ENCODE measurements around the gene LAD1.

Gene LAD1

DNA sequence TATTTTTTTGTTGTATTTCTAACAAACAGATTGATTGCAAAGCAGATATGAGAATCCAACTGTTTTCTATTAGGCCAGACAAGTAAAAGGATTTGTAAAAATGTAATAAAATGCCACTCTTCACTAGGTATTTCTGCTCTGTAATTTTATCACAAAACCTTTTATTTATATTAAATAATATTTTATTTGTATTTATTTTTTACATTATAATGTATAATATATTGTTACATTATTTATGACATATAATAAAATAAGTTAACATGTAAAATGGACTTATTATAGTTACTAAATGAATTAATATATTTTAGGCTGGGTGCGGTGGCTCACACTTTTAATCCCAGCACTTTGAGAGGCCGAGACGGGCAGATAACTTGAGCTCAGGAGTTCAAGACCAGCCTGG, 35.1 kb upstream of the LAD1 start:
- no peak for TF ChIP-seq CTCF (conservative IDR thresholded peaks at IDR 0.05)
- H3K27ac ChIP-seq: no peak overlapping the region

DNA sequence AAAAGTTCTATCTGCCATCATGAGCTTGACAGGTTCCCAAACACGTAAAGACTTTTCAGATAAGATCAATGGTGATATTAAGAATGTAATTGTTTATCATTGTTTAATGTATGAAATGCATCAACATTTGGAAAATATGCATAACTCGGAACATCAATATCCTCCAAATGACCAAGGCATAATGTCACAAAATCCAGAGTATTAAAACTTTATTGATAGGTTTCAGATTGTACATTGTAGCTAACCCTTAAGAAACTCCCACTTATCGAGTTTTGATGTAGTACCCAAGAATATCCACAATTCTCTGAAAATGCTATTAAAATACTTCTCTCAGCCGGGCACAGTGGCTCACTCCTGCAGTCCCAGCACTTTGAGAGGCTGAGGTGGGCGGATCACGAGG, 34.5 kb upstream of the LAD1 start:
- no peak overlapping the region for H3K27ac ChIP-seq
- TF ChIP-seq CTCF (conservative IDR thresholded peaks at IDR 0.05): no peak

DNA sequence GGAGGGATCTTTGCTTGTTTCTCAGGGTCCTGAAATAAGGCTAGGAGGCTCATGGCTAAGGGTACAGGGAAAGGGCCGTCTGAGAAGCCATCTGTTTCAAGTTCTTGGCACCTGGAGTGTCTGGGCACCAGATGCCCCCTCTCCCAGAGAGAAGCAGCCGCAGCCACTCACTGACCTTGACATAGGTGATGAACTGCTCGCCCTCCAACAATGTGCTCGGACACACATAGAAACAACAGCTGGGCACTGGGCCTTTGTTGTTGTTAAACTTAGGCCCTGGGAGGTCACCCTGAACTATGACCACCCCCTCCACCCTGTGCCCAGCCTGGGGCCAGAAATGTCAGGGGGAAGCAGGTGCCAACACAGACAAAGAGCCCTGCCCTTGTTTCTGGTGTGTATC, 31.7 kb upstream of the LAD1 start:
- no peak for TF ChIP-seq CTCF (conservative IDR thresholded peaks at IDR 0.05)
- no peak overlapping the region for H3K27ac ChIP-seq

DNA sequence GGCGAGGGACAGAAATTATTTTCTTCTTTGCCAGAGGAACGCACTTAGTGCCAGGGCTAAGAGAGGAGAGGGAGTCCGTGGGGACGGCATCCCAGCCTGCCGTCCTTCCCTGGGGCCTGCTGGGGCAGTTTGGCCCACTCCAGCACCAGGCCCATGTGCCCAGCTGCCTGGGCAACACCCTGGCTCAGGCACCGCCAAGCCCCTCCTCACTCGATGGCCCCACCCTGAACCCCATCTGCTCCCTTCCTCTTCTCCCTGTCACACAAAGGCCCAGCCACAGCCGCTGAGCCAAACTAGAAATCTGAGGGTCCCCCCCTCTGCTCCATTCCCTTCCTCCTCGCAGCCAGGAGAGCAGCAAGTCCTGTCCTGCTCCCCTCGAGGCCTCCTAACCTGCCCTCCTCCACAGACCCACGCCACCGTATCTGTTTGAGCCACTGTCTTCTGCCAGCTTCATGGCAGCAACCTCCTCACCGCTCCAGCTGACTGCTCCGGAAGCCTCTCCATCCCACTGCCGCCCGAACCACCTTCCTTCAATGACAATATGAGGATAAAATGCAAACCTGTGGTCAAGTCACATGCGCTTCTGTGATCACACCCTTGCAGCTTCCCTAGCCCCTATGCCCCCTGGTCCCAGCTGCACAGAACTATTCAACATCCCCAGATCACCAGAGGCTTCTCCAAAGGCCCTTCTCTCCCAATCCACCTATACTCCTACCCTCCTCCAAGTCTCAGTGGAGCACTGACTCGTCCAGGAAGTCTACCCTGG, 30.8 kb upstream of the LAD1 start:
- no peak overlapping the region for H3K27ac ChIP-seq
- no peak for TF ChIP-seq CTCF (conservative IDR thresholded peaks at IDR 0.05)

GRCh38 chr1:201427963-201428362, 28.8 kb upstream of the LAD1 start:
- TF ChIP-seq CTCF (conservative IDR thresholded peaks at IDR 0.05): no peak
- H3K27ac ChIP-seq: no peak overlapping the region

- H3K27ac ChIP-seq: no peak overlapping the region
- TF ChIP-seq CTCF (conservative IDR thresholded peaks at IDR 0.05): no peak
These were observed 27.6 kb upstream of the LAD1 start for GRCh38 chr1:201426479-201427310.

DNA sequence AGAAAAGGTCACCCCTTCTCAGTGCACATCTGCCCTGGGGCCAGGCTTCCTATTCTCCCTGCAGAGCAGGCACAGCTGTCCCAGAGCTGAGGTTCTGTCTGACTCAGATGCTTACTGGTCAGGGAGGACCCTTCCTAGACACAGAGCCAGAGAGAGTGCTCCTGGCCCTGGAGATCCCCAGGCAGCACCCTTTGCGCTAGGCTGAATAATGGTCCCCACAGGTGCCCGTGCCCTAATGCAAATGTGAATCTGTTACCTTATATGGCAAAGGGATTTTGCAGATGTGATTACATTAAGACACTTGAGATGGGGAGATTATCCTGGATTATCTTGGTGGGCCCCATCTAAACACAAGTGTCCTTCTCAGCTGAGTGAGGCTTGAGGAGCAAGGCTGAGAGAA, 25.0 kb upstream of the LAD1 start:
- no peak for TF ChIP-seq CTCF (conservative IDR thresholded peaks at IDR 0.05)
- H3K27ac ChIP-seq: no peak overlapping the region
